K562 (cell line): Measurements from ENCODE around the gene NTRK2. TPM values are rescaled to one million over a fixed set of nuclear protein-coding genes. Genes with fewer than 3 reads are reported as not detected.

ENCODE experiments used
- ATAC-seq: fragments of 200-7000 bp; cut with Tn5 transposase; 3 replicates; pipeline ENCODE4 v1.9.1; 2020; ENCODE audit warnings: moderate library complexity
- BruUV-seq: library from RNA; stranded (reverse); fragments of 400-500 nt; replicated peaks from 2 replicates; lab custom pipeline; 2021; lab: Mats Ljungman, UMichigan
- CTCF ChIA-PET: fragments of 300-600 bp; formaldehyde crosslinking; extraction: SDS; loops from one replicate; lab custom pipeline; 2021; ENCODE audit warnings: low intra/inter-chr PET ratio; lab: Yijun Ruan, JAX
- POLR2A ChIA-PET: fragments of 300-600, 350-650 bp; sonication (Branson Sonifier 250); formaldehyde crosslinking; extraction: SDS; loops from one replicate; lab custom pipeline; 2021; ENCODE audit warnings: antibody characterized with exemption, inconsistent platforms; lab: Yijun Ruan, JAX
- DNase-seq, 4 experiments: peaks; one replicate each; pipeline versions ENCODE4 v3.0.0 to v3.0.0-alpha.2; 2011 to 2018; ENCODE audit warnings: low spot score in 3 of 4, mixed read lengths in 3 of 4; ENCODE audit errors: extremely low read depth in 1 of 4
- FAIRE-seq: peaks from 2 replicates; lab custom pipeline; 2011; peaks lifted over from hg19 to GRCh38; lab: Jason Lieb, UNC
- H2AFZ ChIP-seq: 2 replicates; pipeline ENCODE4 v1.6.0; 2011; ENCODE audit warnings: low read depth, low read length, control low read depth, inconsistent platforms
- H3K27ac ChIP-seq: fragments of 200-600 bp; 3 replicates; pipeline ENCODE4 v1.8.0; 2011; ENCODE audit warnings: low read depth, mild to moderate bottlenecking, control low read depth, inconsistent platforms, low read length, moderate library complexity, mixed read lengths; ENCODE audit errors: extremely low read depth
- H3K27me3 ChIP-seq, 2 experiments: fragments of 300-600 bp in 1 of 2; 2 replicates in 1 of 2; 3 replicates in 1 of 2; pipeline versions ENCODE4 v1.6.0 to v1.8.0; 2011; ENCODE audit warnings: inconsistent platforms in 2 of 2, low read length in 2 of 2, mild to moderate bottlenecking in 1 of 2, mixed read lengths in 1 of 2, moderate library complexity in 1 of 2; ENCODE audit not compliant: control insufficient read depth in 2 of 2, insufficient read depth in 2 of 2
- H3K36me3 ChIP-seq: fragments of 300-600 bp; 3 replicates; pipeline ENCODE4 v1.8.0; 2011; ENCODE audit warnings: mild to moderate bottlenecking, low read length, inconsistent platforms; ENCODE audit not compliant: control insufficient read depth, insufficient read depth
- H3K4me1 ChIP-seq, 2 experiments: fragments of 200-600 bp in 1 of 2; replicated peaks in 1 of 2; 2 replicates in 1 of 2; 3 replicates in 1 of 2; pipeline versions ENCODE4 v1.5.1 to v1.8.0; 2011; ENCODE audit warnings: inconsistent platforms in 2 of 2, low read length in 2 of 2, mild to moderate bottlenecking in 1 of 2, mixed read lengths in 1 of 2, moderate library complexity in 1 of 2; ENCODE audit not compliant: control insufficient read depth in 2 of 2, insufficient read depth in 2 of 2
- H3K4me2 ChIP-seq: 2 replicates; pipeline ENCODE4 v1.6.1; 2011; ENCODE audit warnings: low read length, control low read depth, inconsistent platforms, mixed read lengths; ENCODE audit not compliant: insufficient read depth
- H3K4me3 ChIP-seq: fragments of 200-600 bp; sonication (generic), shearing (Covaris generic); 2 replicates; pipeline ENCODE4 v1.5.1; 2016; ENCODE audit warnings: control low read depth, inconsistent platforms
- H3K79me2 ChIP-seq: fragments of 200-600 bp; 3 replicates; pipeline ENCODE4 v1.8.0; 2011; ENCODE audit warnings: low read length, inconsistent platforms; ENCODE audit not compliant: control insufficient read depth, insufficient read depth
- H3K9ac ChIP-seq, 2 experiments: 2 replicates each; pipeline versions ENCODE4 v1.6.0 to v1.6.1; 2011; ENCODE audit warnings: low read depth in 2 of 2, low read length in 2 of 2, control low read depth in 1 of 2, inconsistent platforms in 1 of 2, mild to moderate bottlenecking in 1 of 2, mixed read lengths in 1 of 2; ENCODE audit not compliant: insufficient read depth in 1 of 2
- H3K9me1 ChIP-seq: one replicate; pipeline ENCODE4 v1.6.0; 2011; ENCODE audit warnings: inconsistent platforms, mild to moderate bottlenecking, low read length, moderate library complexity; ENCODE audit not compliant: control insufficient read depth, insufficient read depth
- H3K9me3 ChIP-seq: replicated peaks from 2 replicates; pipeline ENCODE4 v1.5.1; 2011; ENCODE audit warnings: low read depth, low read length, inconsistent platforms; ENCODE audit not compliant: control insufficient read depth, insufficient read depth
- H4K20me1 ChIP-seq: replicated peaks from 2 replicates; pipeline ENCODE4 v1.6.1; 2011; ENCODE audit warnings: low read length, inconsistent platforms, mixed read lengths; ENCODE audit not compliant: control insufficient read depth, insufficient read depth
- ARNT ChIP-seq, 2 experiments: fragments of 450-650 bp; IDR thresholded peaks; 2 replicates each; pipeline ENCODE4 v1.6.1; 2016; ENCODE audit warnings: mild to moderate bottlenecking in 1 of 2
- CBX8 ChIP-seq: fragments of 200-600 bp; sonication (generic); IDR thresholded peaks from 2 replicates; pipeline ENCODE4 v1.6.1; 2012; ENCODE audit warnings: borderline replicate concordance, mixed run types, low read depth, mild to moderate bottlenecking, moderate library complexity, mixed read lengths, low read length, control low read depth, inconsistent platforms; ENCODE audit not compliant: poor library complexity, severe bottlenecking; ENCODE audit errors: extremely low read depth
- CREB1 ChIP-seq, 2 experiments: sonication (generic) in 1 of 2; formaldehyde crosslinking in 1 of 2; IDR thresholded peaks; 2 replicates each; pipeline versions ENCODE4 v1.6.1 to v1.8.0; 2012 to 2022; ENCODE audit warnings: inconsistent platforms in 1 of 2, mild to moderate bottlenecking in 1 of 2, missing genetic modification reagents in 1 of 2, moderate library complexity in 1 of 2
- CTBP1 ChIP-seq: fragments of 450-650 bp; IDR thresholded peaks from 2 replicates; pipeline ENCODE4 v1.6.1; 2016; ENCODE audit warnings: borderline replicate concordance
- DDX20 ChIP-seq: fragments of 450-650 bp; IDR thresholded peaks from 2 replicates; pipeline ENCODE4 v1.6.1; 2016; ENCODE audit warnings: missing genetic modification characterization, low read depth, mild to moderate bottlenecking, missing compliant biosample characterization, moderate library complexity
- HNRNPH1 ChIP-seq: fragments of 200-400 bp; formaldehyde crosslinking; optimal IDR thresholded peaks from 2 replicates; pipeline ENCODE3; 2017; ENCODE audit warnings: low read depth, mild to moderate bottlenecking, low read length, moderate library complexity
- IRF2 ChIP-seq: sonication (generic); formaldehyde crosslinking; IDR thresholded peaks from 2 replicates; pipeline ENCODE4 v1.8.1; 2022; ENCODE audit warnings: mild to moderate bottlenecking, missing genetic modification reagents
- KDM4B ChIP-seq, 2 experiments: fragments of 450-650 bp in 1 of 2; sonication (generic) in 1 of 2; IDR thresholded peaks; 2 replicates each; pipeline ENCODE4 v1.6.1; 2016 to 2017; ENCODE audit warnings: borderline replicate concordance in 2 of 2, antibody characterized with exemption in 1 of 2, low read depth in 1 of 2, mild to moderate bottlenecking in 1 of 2
- MBD2 ChIP-seq: sonication (generic); IDR thresholded peaks from 2 replicates; pipeline ENCODE4 v1.6.1; 2016; ENCODE audit warnings: low read depth, borderline replicate concordance
- RBFOX2 ChIP-seq: fragments of 200-400 bp; formaldehyde crosslinking; IDR thresholded peaks from 2 replicates; pipeline ENCODE4 v1.6.1; 2017; ENCODE audit warnings: low read depth, mild to moderate bottlenecking, low read length, moderate library complexity
- RBM14 ChIP-seq: fragments of 200-400 bp; formaldehyde crosslinking; IDR thresholded peaks from 2 replicates; pipeline ENCODE4 v1.6.1; 2018; ENCODE audit warnings: low read depth, mild to moderate bottlenecking, low read length, moderate library complexity, borderline replicate concordance; ENCODE audit not compliant: insufficient read depth
- SMARCA5 ChIP-seq: fragments of 450-650 bp; IDR thresholded peaks from 2 replicates; pipeline ENCODE4 v1.6.1; 2016
- SRSF3 ChIP-seq: fragments of 200-400 bp; formaldehyde crosslinking; IDR thresholded peaks from 2 replicates; pipeline ENCODE4 v1.6.1; 2016; ENCODE audit warnings: mild to moderate bottlenecking, low read length, moderate library complexity; ENCODE audit not compliant: insufficient read depth
- ZBTB11 ChIP-seq, 3 experiments: fragments of 200-800 bp in 1 of 3; fragments of 250-450 bp in 1 of 3; fragments of 450-650 bp in 1 of 3; sonication (Bioruptor Pico) in 1 of 3; sonication (Bioruptor generic) in 1 of 3; formaldehyde crosslinking in 1 of 3; IDR thresholded peaks; 2 replicates each; pipeline versions ENCODE4 v1.6.1 to v1.8.0; 2016 to 2022; ENCODE audit warnings: mild to moderate bottlenecking in 2 of 3, missing genetic modification characterization in 2 of 3, missing compliant biosample characterization in 1 of 3, moderate library complexity in 1 of 3
- ZNF282 ChIP-seq: sonication (generic); formaldehyde crosslinking; IDR thresholded peaks from 2 replicates; pipeline ENCODE4 v1.8.1; 2023; ENCODE audit warnings: missing genetic modification reagents
- ZNF444 ChIP-seq: fragments of 250-450 bp; sonication (Bioruptor Pico); IDR thresholded peaks from 2 replicates; pipeline ENCODE4 v1.4.0; 2020; ENCODE audit warnings: mild to moderate bottlenecking, moderate library complexity
- ZNF449 ChIP-seq: fragments of 250-450 bp; sonication (Bioruptor Pico); IDR thresholded peaks from 2 replicates; pipeline ENCODE4 v1.8.0; 2022; ENCODE audit warnings: moderate library complexity, mild to moderate bottlenecking, inconsistent platforms
- ZNF551 ChIP-seq: fragments of 250-450 bp; sonication (Bioruptor Pico); IDR thresholded peaks from 2 replicates; pipeline ENCODE4 v1.5.0; 2021; ENCODE audit warnings: mild to moderate bottlenecking, moderate library complexity
- WGBS: fragments of 100-300 bp; shearing (Covaris generic); methylation state at CpG from one replicate; pipeline ENCODE4 v1.1.6; 2016; ENCODE audit warnings: low coverage, mixed read lengths; ENCODE audit not compliant: insufficient coverage; ENCODE audit errors: missing lambda C conversion rate; 5-methylcytosine and 5-hydroxymethylcytosine counted together
- in situ Hi-C: fragments of 300-500 bp; cut with MboI; formaldehyde crosslinking; loops from 4 replicates; pipeline ENCODE4 v1.15.0; 2018; ENCODE audit warnings: inconsistent platforms, mixed read lengths
- intact Hi-C: fragments of 100-400 bp; cut with micrococcal nuclease; formaldehyde crosslinking; loops from 2 replicates; pipeline ENCODE4 v1.14.2; 2022
- polyA plus RNA-seq, 8 experiments: library from polyadenylated mRNA; depleted of rRNA in 4 of 8; stranded (reverse) in 5 of 8; unstranded in 3 of 8; fragments of >200 nt; fragmentation: Nextera tagmentation in 2 of 8; fragmentation: Illumina TruSeq in 1 of 8; extraction: Ambion mirVana in 2 of 8; extraction: Trizol in 1 of 8; gene quantifications; 2 replicates each; pipeline versions ENCODE4 v1.2.1 to v1.2.3, GENCODE V29; 2011 to 2014; ENCODE audit warnings: inconsistent platforms in 1 of 8, missing spikeins in 1 of 8
- total RNA-seq, 7 experiments: library from RNA; depleted of rRNA in 6 of 7; stranded (reverse); fragments of >200 nt in 6 of 7; fragmentation: Illumina TruSeq in 2 of 7; extraction: Trizol in 2 of 7; gene quantifications; 2 replicates each; pipeline versions ENCODE4 v1.2.1 to v1.2.3, GENCODE V29; 2011 to 2021; ENCODE audit warnings: low replicate concordance in 1 of 7

NTRK2 gene
- total and polyA plus RNA-seq, 9 of the 15 experiments (the other 6 are each of a cell fraction or from before 2014, with no cell fraction given): not detected

- no peaks in the 10 kb centered on the region for H3K9me3 ChIP-seq
- no peak for FAIRE-seq
- intact Hi-C loops: no loop called here
- H3K9me1 ChIP-seq: no peaks in the 10 kb centered on the region
- no peak overlapping the region for H3K9ac ChIP-seq
- WGBS: 0% methylated on average over 7 of the region's 7 CpGs
- POLR2A ChIA-PET: no interaction called here
- H3K4me3 ChIP-seq: no peak overlapping the region
- H3K79me2 ChIP-seq: no peaks in the 10 kb centered on the region
- no peaks in the 10 kb centered on the region for H3K36me3 ChIP-seq
- no TSS peak for BruUV-seq
- DNase-seq: no peak
- no peak for ATAC-seq
- no peak overlapping the region for H3K27ac ChIP-seq
- TF ChIP-seq CBX8 (no peak), MBD2 (no peak), ZNF551 (CRISPR knock-in tag) (no peak), HNRNPH1 (no peak), CTBP1 (no peak), ZNF444 (CRISPR knock-in tag) (no peak), RBM14 (no peak), ZBTB11 (CRISPR knock-in tag; IDR thresholded peaks at IDR 0.05) (no peak), ZNF449 (CRISPR knock-in tag) (no peak), SRSF3 (no peak), KDM4B (IDR thresholded peaks at IDR 0.05; ENCODE audit: borderline replicate concordance in 2 of 2, low read depth in 1 of 2) (no peak), SMARCA5 (no peak), IRF2 (CRISPR knock-in tag) (no peak), ZNF282 (no peak), CREB1 (IDR thresholded peaks at IDR 0.05) (no peak), CREB1 (CRISPR knock-in tag; IDR thresholded peaks at IDR 0.05) (no peak), ARNT (IDR thresholded peaks at IDR 0.05) (no peak), DDX20 (tag) (no peak), RBFOX2 (no peak)
- TF ChIP-seq, all 486 proteins: peak for 0
- CTCF ChIA-PET: no interaction called here
- Histone ChIP-seq H2AFZ (no peak overlapping the region), H3K27me3 (no peaks in the 10 kb centered on the region), H3K4me2 (no peak overlapping the region), H4K20me1 (no peaks in the 10 kb centered on the region), H3K4me1 (no peaks in the 10 kb centered on the region)
- in situ Hi-C loops: no loop called here
These were observed 370.6 kb downstream of the NTRK2 start for GRCh38 chr9:85040146-85040545.
